IMR-90 (cell line): ENCODE results near the gene GMEB2. TPM values are rescaled to one million over a fixed set of nuclear protein-coding genes. Genes with fewer than 3 reads are reported as not detected.

Source experiments
- ATAC-seq: fragments of 200-7000 bp; cut with Tn5 transposase; 2 replicates; pipeline ENCODE4 v1.9.1; 2020; ENCODE audit warnings: low read depth, mild to moderate bottlenecking, moderate library complexity
- BruUV-seq: library from RNA; stranded (reverse); fragments of 400-500 nt; replicated peaks from 2 replicates; lab custom pipeline; 2021; lab: Mats Ljungman, UMichigan
- CTCF ChIA-PET: fragments of 300-600 bp; formaldehyde crosslinking; extraction: SDS; loops from one replicate; lab custom pipeline; 2021; ENCODE audit warnings: antibody characterized with exemption; lab: Yijun Ruan, JAX
- POLR2A ChIA-PET: fragments of 300-600 bp; sonication (Branson Sonifier 250); formaldehyde crosslinking; loops from one replicate; lab custom pipeline; 2022; ENCODE audit warnings: antibody characterized with exemption; ENCODE audit not compliant: unreplicated experiment; lab: Charles Lee
- DNase-seq: peaks from one replicate; pipeline ENCODE4 v3.0.0; 2013
- H2AFZ ChIP-seq: replicated peaks from 2 replicates; pipeline ENCODE3; 2013; ENCODE audit warnings: low read length, mild to moderate bottlenecking; ENCODE audit not compliant: poor library complexity
- H2AK5ac ChIP-seq: 2 replicates; pipeline ENCODE4 v1.6.1; 2013; ENCODE audit warnings: low read depth, low read length, inconsistent platforms
- H2AK9ac ChIP-seq: replicated peaks from 2 replicates; pipeline ENCODE3; 2013; ENCODE audit warnings: mild to moderate bottlenecking, low read depth, low read length, moderate library complexity; ENCODE audit not compliant: poor library complexity
- H2BK120ac ChIP-seq: 2 replicates; pipeline ENCODE4 v1.6.1; 2013; ENCODE audit warnings: low read depth, low read length, inconsistent platforms
- H2BK15ac ChIP-seq: 3 replicates; pipeline ENCODE4 v1.6.1; 2013; ENCODE audit warnings: low read depth, low read length, inconsistent platforms
- H2BK20ac ChIP-seq: 2 replicates; pipeline ENCODE4 v1.6.1; 2013; ENCODE audit warnings: low read depth, mild to moderate bottlenecking, inconsistent platforms, low read length, moderate library complexity
- H2BK5ac ChIP-seq: 2 replicates; pipeline ENCODE4 v1.6.1; 2013; ENCODE audit warnings: mild to moderate bottlenecking, low read depth, low read length, inconsistent platforms; ENCODE audit not compliant: poor library complexity, severe bottlenecking
- H3K14ac ChIP-seq: replicated peaks from 2 replicates; pipeline ENCODE4 v1.6.1; 2013; ENCODE audit warnings: low read depth, low read length, inconsistent platforms
- H3K18ac ChIP-seq: 2 replicates; pipeline ENCODE4 v1.6.1; 2013; ENCODE audit warnings: low read depth, low read length, control low read depth
- H3K23ac ChIP-seq: 2 replicates; pipeline ENCODE4 v1.6.1; 2013; ENCODE audit warnings: low read depth, low read length, inconsistent platforms
- H3K27ac ChIP-seq: 2 replicates; pipeline ENCODE4 v1.5.1; 2013; ENCODE audit warnings: mild to moderate bottlenecking, control low read depth, low read length; ENCODE audit not compliant: insufficient read depth
- H3K27me3 ChIP-seq: 2 replicates; pipeline ENCODE4 v1.6.1; 2013; ENCODE audit warnings: low read length; ENCODE audit not compliant: control insufficient read depth, insufficient read depth
- H3K36me3 ChIP-seq: 2 replicates; pipeline ENCODE4 v1.6.1; 2013; ENCODE audit warnings: low read length, mixed read lengths; ENCODE audit not compliant: control insufficient read depth, insufficient read depth
- H3K4ac ChIP-seq: 2 replicates; pipeline ENCODE4 v1.6.1; 2013; ENCODE audit warnings: low read depth, low read length, inconsistent platforms
- H3K4me1 ChIP-seq: 2 replicates; pipeline ENCODE4 v1.6.1; 2013; ENCODE audit warnings: low read length, mixed read lengths; ENCODE audit not compliant: control insufficient read depth, insufficient read depth
- H3K4me2 ChIP-seq: 2 replicates; pipeline ENCODE4 v1.6.1; 2013; ENCODE audit warnings: low read depth, mild to moderate bottlenecking, control low read depth, low read length, moderate library complexity
- H3K4me3 ChIP-seq: 2 replicates; pipeline ENCODE4 v1.5.1; 2013; ENCODE audit warnings: low read depth, mild to moderate bottlenecking, control low read depth, low read length, moderate library complexity; ENCODE audit not compliant: insufficient read depth
- H3K56ac ChIP-seq: 2 replicates; pipeline ENCODE4 v1.6.1; 2013; ENCODE audit warnings: low read length, inconsistent platforms; ENCODE audit not compliant: insufficient read depth; ENCODE audit errors: extremely low read depth
- H3K79me1 ChIP-seq, 2 experiments: 2 replicates each; pipeline ENCODE4 v1.6.1; 2013; ENCODE audit warnings: low read length in 2 of 2, inconsistent platforms in 1 of 2, low read depth in 1 of 2
- H3K9ac ChIP-seq: 2 replicates; pipeline ENCODE4 v1.6.1; 2013; ENCODE audit warnings: low read depth, low read length, control low read depth
- H3K9me1 ChIP-seq: 2 replicates; pipeline ENCODE4 v1.6.1; 2013; ENCODE audit warnings: low read length, inconsistent platforms; ENCODE audit not compliant: insufficient read depth
- H3K9me3 ChIP-seq: 2 replicates; pipeline ENCODE4 v1.6.1; 2013; ENCODE audit warnings: low read length; ENCODE audit not compliant: control insufficient read depth, insufficient read depth
- H4K20me1 ChIP-seq: 2 replicates; pipeline ENCODE4 v1.6.1; 2013; ENCODE audit warnings: low read length, inconsistent platforms; ENCODE audit not compliant: insufficient read depth
- H4K5ac ChIP-seq: 2 replicates; pipeline ENCODE4 v1.6.1; 2013; ENCODE audit warnings: mild to moderate bottlenecking, low read depth, low read length, control low read depth
- H4K8ac ChIP-seq, 2 experiments: 2 replicates each; pipeline ENCODE4 v1.6.1; 2013; ENCODE audit warnings: low read depth in 2 of 2, low read length in 2 of 2, control low read depth in 1 of 2, inconsistent platforms in 1 of 2
- H4K91ac ChIP-seq: 2 replicates; pipeline ENCODE4 v1.6.1; 2013; ENCODE audit warnings: low read depth, low read length, inconsistent platforms; ENCODE audit not compliant: insufficient read depth
- CEBPB ChIP-seq: IDR thresholded peaks from 2 replicates; pipeline ENCODE4 v1.6.1; 2012; ENCODE audit warnings: low read depth, low read length, improper control_type of control experiment
- FOS ChIP-seq: fragments of 150-350 bp; IDR thresholded peaks from 2 replicates; pipeline ENCODE4 v1.6.1; 2016; ENCODE audit warnings: low read depth, low read length
- MXI1 ChIP-seq: IDR thresholded peaks from 2 replicates; pipeline ENCODE4 v1.6.1; 2012; ENCODE audit warnings: low read depth, mild to moderate bottlenecking, low read length, moderate library complexity, borderline replicate concordance
- RCOR1 ChIP-seq: IDR thresholded peaks from 2 replicates; pipeline ENCODE4 v1.6.1; 2012; ENCODE audit warnings: mild to moderate bottlenecking, low read length, improper control_type of control experiment; ENCODE audit not compliant: insufficient replicate concordance
- WGBS, 2 experiments: methylation state at CpG; one replicate each; pipeline versions ENCODE4 v1.1.5 to v1.1.7; 2013; ENCODE audit warnings: missing lambda C conversion rate in 2 of 2; ENCODE audit not compliant: insufficient read length in 1 of 2; ENCODE audit errors: extremely low coverage in 2 of 2; 5-methylcytosine and 5-hydroxymethylcytosine counted together
- dilution Hi-C: fragments of 300-500 bp; cut with HindIII; formaldehyde crosslinking; loops from one replicate; pipeline ENCODE4 v1.14.3; 2018; ENCODE audit warnings: low sequenced_read_pairs; ENCODE audit not compliant: unreplicated experiment
- in situ Hi-C: fragments of 300-500 bp; cut with MboI; formaldehyde crosslinking; loops from 3 replicates; pipeline ENCODE4 v1.14.3; 2019; ENCODE audit warnings: low sequenced_read_pairs, inconsistent platforms, mixed read lengths
- intact Hi-C: fragments of 100-400 bp; cut with micrococcal nuclease; formaldehyde crosslinking; loops from 2 replicates; pipeline ENCODE4 v1.10.0; 2022
- polyA plus RNA-seq, 3 experiments: library from polyadenylated mRNA; depleted of rRNA; stranded (reverse); fragments of >200 nt; gene quantifications; 2 replicates each; pipeline ENCODE4 v1.2.3, GENCODE V29; 2012; ENCODE audit warnings: low replicate concordance in 1 of 3
- total RNA-seq: library from RNA; depleted of rRNA; stranded (reverse); fragments of >200 nt; gene quantifications from 2 replicates; pipeline ENCODE4 v1.2.3, GENCODE V29; 2012

The GMEB2 gene
- total and polyA plus RNA-seq, 2 of the 4 experiments (the other 2 are of a cell fraction), result 5.0 to 10.0 TPM

GRCh38 chr20:63617876-63618265, 9.0 kb downstream of the GMEB2 start:
- Histone ChIP-seq H3K4me1 (no peaks in the 10 kb centered on the region), H4K91ac (no peak overlapping the region), H4K20me1 (peaks cover 22% of the 10 kb centered on the region), H4K5ac (no peak overlapping the region), H3K4me3 (no peak overlapping the region), H3K18ac (no peak overlapping the region), H2AFZ (no peak overlapping the region), H3K23ac (no peak overlapping the region), H3K27ac (no peak overlapping the region), H2BK120ac (no peak overlapping the region), H3K9ac (no peak overlapping the region), H3K4me2 (no peak overlapping the region), H3K9me1 (peaks cover 3% of the 10 kb centered on the region; the same call in 1 of the 2 replicates), H3K79me1 (peaks cover 29 to 78% of the 10 kb centered on the region in 2 experiments), H3K36me3 (peaks cover 34% of the 10 kb centered on the region), H3K4ac (no peak overlapping the region), H2BK15ac (no peak overlapping the region), H2BK20ac (no peak overlapping the region), H3K9me3 (no peaks in the 10 kb centered on the region), H2AK5ac (no peak overlapping the region), H3K27me3 (no peaks in the 10 kb centered on the region), H2BK5ac (no peak overlapping the region), H2AK9ac (no peak overlapping the region), H4K8ac (no peak overlapping the region), H3K14ac (no peak overlapping the region), H3K56ac (no peak overlapping the region)
- ChIA-PET POLR2A (no interaction called here), CTCF (no interaction called here)
- BruUV-seq, result no TSS peak
- intact Hi-C loops, result no loop called here
- TF ChIP-seq FOS (no peak), CEBPB (no peak), MXI1 (no peak), RCOR1 (no peak)
- in situ Hi-C loops, result no loop called here
- 100% methylated on average over 2 of the region's 8 CpGs; no CpG with 5 or more reads in 1 of the 2 experiments for WGBS, 2 experiments
- dilution Hi-C loops, result no loop called here
- ATAC-seq (no peak), DNase-seq (no peak)
